ENCODE data around the gene RSPO1.
"Not testable (repeated sequence)": the region's sequence is repeated elsewhere in the genome, so short reads cannot be mapped to it uniquely, and the experiment has no call there.

Gene RSPO1

DNA sequence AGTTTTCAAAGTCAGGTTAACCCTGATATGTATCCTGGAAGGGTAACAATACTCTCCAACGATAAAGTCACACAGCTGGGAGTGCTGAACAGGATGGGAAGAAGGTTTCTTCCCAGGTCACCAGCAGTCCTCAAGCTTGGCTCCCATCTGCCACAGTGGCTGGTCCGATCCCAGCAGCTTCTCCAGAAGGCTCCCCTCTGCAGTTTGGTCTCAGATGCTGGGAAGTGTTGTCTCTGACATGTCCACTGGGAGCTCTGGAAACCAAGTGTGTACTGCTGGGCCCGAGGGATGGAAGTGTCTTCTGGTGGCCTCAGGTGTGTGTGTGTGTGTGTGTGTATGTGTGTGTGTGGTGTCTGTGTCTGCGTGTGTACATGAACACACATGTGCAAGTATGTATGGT lies 22.5 kb downstream of the RSPO1 start:
- no peak for DNase-seq

DNA sequence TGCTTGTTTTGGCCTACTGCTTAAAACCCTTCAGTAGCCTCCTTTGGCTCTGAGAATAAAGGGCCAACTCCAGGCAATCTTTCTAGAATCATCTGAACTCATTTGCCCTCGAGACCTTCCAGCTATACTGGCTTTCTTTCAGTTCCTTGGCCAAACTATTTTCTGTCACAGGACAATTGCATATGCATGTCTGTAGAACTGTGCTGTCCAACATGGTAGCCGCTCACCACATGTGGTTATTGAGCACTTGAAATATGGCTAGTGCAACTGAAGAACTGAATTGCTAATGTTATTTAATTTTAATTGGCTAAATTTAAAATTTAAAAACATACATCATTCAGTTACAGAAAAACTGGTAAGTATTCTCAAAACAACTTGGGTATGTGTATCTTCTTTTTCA lies 24.7 kb downstream of the RSPO1 start:
- DNase-seq, result no peak

DNA sequence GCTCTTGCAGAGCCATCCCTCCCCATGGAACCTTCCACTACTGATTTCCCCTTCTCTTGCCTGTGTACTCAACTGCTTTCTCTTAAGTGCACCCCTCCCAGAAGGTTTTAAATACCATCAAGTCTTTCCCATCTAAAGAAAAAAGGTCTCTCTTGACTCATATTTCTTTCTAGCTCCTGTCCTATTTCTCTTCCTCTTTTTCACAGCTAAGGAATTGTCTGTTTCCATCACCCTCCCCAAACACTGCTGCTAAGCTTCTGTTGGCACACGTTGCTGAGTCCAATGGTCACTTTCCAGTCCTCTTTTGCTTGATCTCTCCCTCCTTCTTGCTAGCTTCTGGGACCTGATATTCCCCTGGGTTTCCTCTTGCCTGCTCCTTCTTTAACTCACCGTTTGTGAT lies 25.7 kb downstream of the RSPO1 start:
- DNase-seq, result no peak

DNA sequence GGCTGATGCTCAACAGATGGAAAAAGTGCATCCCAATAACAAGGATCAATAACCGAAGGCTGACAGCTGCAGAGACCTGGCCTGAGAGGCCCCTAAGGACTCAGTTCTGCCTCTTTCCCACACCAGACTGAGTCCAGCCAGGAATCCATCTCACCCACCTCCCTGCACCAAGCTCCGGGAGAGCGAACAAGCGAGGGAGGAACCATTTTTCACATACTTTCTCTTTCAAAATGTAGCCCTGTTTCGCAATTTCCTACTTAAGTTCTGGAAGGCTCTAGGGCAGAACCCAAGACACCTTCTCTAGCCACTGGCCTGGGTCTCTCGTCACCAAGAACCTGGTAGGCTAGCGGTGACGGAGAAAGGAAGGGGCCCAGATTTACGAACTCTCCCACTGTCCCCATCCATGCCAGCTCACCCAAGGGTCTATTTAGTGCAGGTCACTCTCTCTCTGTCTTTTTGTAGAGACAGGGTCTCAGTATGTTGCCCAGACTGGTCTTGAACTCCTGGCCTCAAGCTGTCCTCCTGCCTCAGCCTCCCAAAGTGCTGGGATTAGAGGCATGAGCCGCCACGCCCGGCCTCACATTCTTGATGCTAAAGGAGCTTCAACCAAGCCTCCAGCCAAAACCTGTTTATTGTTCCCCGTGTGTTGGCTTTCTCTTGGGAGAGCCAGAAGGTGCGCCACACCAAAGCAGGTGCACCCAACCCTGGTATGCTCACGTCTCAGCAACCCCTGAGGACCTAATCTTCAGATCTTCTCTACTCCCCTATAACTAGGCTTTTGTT lies 28.0 kb downstream of the RSPO1 start:
- DNase-seq, result no peak

DNA sequence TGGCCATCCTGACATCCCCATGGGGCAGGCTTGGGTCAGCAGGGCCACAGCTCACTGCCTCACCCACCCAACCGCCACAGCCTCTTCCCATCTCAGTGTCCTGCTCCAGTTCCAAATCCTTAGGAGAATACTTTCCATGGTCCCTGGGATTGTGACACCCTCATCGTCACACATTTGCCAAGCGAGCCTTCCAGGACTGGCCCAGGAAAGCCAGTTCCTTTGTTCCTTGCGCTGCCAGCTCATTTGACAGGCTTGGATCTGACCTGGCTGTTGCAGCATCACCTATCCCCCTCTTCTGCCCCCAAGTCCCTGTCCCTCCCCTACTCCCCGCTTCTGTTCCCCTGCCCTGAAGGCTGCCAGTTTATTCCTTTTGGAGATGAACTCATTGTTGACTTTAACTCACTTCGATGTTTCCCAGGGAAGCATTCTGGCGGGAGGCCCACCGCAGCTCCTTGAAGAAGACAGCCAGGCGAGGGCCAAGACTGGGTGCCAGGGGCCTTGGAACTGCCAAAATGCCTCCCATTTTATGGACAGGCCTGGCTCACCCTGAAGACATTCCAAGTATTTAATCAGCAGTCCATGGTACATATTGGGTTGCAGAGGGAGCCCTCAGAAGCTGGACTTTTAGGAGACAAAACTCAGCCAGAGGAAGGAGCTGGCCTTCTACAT lies 28.8 kb downstream of the RSPO1 start:
- no peak for DNase-seq

DNA sequence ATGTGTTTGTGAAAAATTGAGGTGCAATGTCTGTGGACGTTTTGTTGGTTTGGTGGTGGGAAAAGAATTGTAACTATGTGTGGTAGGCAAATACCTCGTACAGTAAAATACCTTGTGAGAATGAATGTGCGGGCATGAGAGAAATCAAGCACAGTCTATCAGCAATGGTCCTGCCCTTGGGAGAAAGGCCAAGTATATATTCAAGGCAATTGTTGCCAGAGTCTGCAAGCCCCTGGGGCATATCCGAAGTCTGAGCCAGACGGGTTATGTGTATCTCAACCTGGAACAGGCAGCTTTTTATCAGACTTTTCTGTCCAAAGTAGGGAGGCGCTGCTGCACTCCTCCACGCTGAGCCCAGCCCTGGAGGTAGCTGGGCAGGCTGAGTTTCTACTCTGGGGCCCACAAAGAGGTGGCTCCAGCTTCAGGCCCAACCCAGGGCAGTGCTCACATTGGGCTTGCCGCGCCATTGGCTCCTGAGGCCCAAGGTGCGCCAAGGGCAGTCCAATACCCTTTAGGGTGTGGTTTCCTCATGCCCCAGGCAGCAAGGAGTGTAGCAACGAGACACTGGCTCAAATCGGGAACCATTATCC lies 29.5 kb downstream of the RSPO1 start:
- no peak for DNase-seq

DNA sequence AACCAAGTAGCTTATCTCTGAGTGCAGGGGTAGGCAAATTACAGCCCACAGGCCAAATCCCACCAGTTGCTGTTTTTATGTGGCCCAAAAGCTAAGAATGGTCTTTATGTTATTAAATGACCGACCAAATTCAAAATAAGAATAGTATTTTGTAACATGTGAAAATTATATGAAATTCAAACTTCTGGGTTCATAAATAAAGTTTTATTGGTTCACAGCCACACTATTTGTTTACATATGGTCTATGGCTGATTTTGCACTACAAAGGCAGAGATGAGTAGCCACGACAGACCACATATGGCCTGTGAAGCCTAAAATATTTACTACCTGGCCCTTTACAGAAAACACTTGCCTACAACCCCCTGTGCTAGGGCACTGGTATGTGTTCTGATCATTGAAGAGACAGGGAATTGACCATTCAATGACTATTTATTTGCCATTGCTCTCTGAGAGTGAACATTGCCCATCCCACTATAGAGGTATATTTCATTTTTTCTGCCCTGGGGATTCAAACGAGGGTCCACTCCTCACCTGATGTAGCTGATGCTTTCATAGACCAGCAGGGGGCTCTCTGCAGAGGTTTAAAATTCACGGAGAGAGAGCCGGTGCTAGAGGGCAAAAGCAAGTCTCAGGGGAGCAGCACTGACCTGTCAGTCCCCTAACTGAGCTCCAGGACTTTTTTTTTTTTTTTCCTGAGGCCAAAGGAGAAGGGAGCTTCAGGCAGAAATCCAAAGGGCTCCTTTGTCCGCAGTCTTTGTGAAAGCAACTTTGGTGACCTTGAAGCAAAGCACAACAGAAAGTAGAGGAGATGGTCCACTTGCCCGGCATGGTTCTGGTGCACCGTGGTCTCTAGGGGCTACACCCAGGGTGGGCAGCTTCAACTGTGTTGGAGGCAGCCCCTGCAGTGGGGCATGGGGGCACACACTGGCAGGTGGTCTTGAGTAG lies 31.7 kb downstream of the RSPO1 start:
- DNase-seq, result peak; percentile 47

DNA sequence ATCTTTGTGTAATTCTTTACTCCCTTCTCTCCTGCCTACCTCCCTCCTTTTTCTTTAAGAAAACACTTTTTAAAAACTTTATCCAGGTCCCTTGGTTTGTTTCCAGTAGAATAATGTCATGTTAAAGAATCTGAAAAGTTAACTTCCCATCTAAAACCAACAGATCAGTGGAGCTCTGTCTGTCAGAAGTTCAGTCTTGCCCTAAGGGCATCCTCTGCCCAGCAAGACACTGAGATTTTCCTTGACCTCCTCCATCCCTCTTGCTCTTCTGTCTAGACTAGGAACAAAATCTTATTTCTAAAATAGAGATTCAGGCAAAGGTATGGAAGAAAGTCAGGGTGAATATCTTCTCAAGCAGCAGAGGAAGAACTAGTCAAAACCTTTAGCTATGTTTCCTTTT lies 33.3 kb downstream of the RSPO1 start:
- DNase-seq, result no peak

DNA sequence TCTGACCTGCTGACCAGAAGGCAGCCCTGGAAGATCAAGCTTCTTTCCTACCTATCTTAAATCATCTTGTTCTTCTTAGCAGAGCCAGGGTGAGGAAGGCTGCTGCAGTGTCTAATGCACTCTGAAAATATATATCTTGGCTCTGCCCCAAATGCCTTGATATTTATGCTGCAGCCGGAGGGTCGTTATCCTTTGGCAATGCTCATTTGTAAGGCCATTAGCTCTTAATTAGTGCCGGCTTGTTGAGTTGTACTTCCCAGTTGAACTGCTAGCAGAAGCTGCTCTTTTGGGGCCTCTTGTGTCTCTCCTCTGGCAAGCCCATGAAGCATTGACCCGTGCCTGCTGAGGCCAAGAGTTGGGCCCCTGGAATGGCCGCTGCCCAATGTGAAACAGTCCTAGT lies 34.8 kb downstream of the RSPO1 start:
- no peak for DNase-seq

DNA sequence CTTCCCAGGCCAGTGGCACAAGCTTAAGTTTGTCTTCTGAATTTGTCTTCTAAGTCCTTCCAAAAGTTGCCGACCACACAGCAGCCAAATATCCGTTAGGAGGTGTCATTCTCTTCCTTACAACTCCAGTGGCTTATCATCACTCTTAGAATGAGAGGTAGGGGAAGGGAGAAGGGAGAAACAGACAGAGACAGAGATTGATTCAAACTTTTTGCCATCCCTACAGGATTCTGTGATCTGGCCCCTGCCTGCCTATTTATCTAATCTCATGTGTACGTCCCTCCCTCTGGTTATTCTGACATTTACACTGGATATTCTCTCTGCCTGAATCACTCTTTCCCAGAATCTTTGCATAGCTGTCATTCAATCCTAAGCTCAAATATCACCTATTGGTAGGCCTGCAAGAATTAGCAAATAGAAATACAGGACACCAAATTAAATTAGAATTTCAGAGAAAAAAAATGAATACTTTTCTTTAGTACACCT lies 38.5 kb downstream of the RSPO1 start:
- DNase-seq, result no peak

DNA sequence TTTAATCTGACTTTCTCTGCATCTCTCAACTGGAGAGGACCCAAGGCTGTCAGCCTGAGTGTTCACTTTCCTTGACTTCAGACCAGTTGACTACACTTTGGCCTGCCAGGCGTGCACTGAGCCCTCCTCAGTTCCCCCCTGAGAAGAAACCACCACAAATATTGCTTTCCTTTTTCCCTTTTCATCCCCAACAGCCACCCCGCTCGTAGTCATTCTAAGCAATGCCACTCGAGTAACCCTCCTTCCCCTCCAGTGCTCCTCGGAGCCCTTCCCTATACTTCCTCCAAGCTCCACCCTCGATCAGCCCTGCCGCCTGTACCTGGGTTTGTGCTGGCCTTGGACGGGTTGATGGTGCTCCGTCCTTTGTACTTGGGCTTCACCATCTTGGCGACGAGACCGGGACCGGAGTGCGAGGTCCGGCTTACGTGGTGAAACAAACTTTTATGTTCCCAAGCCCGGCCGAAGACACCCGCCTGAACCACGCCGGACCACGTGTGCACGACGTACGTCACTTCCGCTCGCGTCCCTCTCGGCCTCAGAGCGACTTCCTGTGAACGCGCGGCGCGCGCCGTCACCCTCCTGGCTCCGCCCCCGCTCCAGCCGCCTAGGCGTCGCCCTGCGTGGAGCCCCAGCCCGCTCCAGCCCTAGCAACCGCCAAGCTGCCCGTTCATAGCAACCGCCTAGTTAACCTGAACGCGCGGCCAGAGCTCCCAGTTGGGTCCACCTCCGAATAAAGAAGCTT lies 39.1 kb downstream of the RSPO1 start, which contains the start of gene GNL2:
TSS of gene GNL2 (minus strand) at position 498 of the 742 bp plus-strand sequence. CDS start at position 383, 115 bp downstream.
- DNase-seq, result peak; percentile 89

DNA sequence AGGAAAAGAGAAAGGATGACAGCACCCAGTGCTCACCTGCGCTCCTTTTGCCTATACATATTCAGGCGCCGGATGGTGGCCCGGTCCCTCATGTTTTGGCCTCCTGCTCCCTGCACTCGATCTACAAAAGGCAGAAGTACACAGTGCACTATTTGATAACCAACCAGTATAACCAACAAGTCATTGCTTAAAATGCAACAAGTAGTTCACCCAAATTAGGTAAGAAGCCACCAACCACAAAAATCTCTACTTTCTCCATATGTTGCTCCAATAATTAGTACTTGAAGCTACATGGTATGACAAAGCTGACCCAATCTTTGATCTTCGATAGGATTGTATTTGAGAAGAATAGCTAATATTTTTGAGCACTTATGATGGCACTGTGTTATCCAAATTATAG lies 41.0 kb downstream of the RSPO1 start:
- no peak for DNase-seq

DNA sequence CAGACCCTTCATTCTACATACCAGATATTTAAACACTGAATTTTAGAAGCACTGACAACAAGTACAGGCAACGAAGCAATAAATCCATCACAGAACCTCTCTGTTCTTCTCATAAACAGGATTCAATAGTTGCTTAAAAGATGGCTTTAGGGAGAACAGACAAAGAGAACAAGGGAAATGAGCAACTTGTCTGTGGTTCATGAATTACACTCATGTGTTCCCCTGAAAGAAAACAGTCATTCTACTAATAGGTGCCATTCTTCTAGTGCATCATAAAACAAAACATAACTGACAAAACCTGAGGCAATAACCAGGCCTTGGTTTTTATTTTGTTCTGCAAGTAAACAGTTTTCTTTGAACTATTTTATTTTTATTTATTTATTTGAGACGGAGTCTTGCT lies 45.8 kb downstream of the RSPO1 start:
- DNase-seq, result no peak

DNA sequence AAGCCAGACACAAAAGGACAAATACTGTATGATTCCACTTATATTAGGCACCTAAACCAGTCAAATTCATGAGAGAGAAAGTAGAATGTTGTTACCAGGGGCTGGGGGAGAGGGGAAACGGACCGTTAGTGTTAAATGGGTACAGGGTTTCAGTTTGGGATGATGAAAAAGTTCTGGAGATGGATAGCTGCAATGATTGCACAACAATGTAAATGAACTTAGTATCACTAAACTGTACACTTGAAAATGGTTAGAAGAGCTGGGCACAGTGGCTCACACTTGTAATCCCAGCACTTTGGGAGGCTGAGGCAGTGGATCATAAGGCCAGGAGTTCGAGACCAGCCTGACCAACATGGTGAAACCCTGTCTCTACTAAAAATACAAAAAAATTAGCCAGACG lies 50.1 kb downstream of the RSPO1 start:
- DNase-seq, result not testable (repeated sequence)

DNA sequence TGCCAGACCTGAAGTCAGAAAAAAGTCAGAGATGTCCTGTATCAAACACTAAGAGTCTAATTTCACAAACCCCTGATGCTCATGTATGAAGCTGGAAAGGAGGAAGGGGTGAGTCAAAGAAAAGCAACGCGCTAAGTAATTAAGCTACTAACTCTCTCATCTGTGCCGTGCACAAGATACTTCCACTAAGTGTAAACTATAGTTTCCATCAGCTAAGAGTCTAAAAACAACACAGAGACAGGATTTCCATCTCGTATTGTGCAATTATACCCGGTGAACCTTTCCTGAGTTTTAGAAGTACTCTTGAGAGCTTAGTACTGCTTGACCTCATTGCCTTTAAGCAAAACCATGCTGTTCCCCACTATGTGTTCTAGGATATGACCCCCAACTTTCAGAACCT lies 59.0 kb downstream of the RSPO1 start:
- DNase-seq, result no peak

DNA sequence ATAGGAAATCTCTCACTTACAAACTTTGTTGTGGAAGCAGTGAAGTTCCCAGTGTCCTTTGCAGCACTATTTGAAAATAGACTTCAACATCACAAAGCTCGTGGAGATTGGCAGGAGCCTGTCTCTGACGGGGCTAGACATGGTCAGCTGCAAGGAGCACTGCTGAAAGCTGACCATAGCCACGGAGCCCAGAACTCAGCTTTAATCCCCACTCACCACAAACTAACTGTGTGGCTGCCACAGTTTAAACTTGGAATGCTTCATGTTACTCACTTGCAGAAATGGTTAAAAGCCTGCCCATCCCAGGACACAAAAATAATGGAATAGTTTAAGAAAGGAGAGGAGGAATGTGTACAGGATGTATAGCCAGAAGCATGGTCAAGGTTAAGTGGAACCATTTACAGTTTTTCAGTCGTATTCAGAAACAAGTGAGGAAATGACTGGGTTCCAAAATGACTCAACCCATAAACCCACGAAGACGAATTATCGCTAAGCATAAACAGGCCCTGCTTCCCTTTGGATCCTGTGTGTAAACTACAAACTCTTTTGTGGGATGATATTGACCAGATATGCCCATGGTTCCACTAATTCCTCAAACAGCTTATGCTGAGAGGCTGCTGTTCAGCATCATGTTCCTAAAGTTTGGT lies 59.7 kb downstream of the RSPO1 start:
- DNase-seq, result no peak

DNA sequence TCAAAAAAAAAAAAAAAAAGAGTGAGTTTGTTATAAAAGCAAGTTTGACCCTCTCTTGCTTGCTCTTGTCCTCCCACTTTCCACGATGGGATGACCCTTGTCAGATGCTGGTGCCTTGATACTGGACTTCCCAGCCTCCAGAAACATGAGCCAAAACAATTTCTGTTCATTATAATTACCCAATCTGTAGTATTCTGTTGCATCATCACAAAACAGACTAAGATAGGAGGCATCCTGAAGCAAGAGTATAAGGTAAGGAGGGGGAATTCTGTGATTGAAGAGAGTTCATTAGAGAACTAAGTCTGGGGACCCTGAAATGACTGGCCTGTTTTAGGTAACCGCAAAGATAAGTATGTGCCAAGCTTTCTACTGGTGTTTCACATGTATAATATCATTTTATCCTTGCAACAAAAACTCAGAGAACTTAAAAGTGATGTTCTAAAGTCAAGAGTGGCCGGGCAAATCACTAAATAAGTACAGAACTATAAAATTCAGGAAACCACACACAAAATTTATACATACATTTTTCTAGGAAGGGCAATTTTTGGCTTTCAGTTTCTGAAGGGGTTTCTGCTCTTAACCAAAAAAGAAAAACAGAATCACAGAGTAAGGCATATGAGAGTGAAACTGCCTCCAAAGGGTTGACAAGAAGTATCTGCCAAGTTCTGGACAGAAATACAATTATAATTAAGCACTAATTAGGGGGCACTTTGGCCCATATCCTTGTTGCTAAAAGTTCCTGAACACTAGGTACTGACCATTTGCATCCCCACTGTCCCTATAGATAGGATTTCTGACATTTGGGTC lies 64.0 kb downstream of the RSPO1 start:
- DNase-seq, result no peak

DNA sequence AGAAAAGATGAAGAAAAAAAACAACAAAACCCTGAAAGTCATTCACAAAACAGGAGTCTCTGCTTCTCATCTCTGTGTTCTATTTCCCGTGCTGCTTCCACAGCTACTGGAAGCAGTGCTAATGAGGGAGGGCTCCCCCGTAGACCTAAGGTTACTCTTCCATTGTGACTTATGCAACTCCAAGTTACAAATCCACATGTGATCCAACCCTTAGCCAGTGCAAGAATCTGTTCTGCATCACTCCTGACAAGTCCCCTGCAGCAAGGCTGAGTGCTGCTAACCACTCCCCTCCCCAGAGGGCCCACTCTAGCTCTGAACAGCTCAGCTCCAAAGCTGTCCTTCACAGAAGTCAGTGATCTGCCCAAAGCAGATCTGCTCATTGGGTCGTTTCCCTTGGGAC lies 67.7 kb downstream of the RSPO1 start:
- DNase-seq, result no peak

DNA sequence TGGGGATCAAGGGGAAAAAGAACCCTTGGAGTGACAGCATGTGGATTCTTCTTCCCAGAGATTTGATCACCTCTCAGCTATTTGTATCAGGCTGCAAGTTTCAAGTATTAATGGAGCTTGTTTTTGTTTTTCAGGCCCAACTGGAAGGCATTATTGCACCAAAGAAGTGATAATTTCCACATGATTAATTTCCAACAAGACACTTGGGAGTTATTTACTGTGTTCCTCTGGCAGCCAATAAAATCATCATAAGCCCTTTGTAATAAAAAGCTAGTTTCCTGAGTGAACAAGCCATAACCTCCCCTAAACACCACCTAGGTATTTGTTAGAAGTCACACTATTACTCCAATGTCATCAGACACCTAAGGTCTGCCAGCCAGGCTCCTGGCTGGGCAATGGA lies 69.8 kb downstream of the RSPO1 start:
- no peak for DNase-seq

DNA sequence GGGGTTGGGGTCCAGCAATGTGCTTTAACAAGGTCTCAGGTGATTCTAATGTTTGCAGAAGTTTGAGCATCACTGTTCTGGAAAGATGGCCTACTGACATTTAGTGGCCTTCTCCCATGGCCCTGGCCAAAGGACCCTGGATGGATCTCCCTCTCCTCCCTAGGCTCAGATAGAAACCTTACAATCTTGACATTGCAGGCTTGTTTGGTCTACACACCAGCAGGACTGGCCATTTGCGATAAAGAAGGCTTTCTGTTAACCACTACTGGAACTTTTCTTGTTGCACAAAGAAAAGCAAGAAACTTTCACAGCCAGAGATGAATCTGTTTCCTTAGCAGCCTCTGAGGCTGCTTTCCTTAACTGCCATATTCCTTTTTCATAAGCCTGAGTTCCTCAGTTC lies 71.7 kb downstream of the RSPO1 start:
- DNase-seq, result no peak
